KOPT-K1 (cell line): ENCODE results near the gene PDIA5.

Experiments used
- H3K27ac ChIP-seq: fragments of 200-600 bp; sonication (generic); 2 replicates; pipeline ENCODE4 v1.5.1; 2016; ENCODE audit warnings: antibody characterized with exemption, mild to moderate bottlenecking, low read depth, low read length; ENCODE audit not compliant: poor library complexity, severe bottlenecking
- H3K36me3 ChIP-seq: fragments of 200-600 bp; sonication (generic); 2 replicates; pipeline ENCODE4 v1.5.1; 2017; ENCODE audit warnings: antibody characterized with exemption, mild to moderate bottlenecking, low read length, moderate library complexity; ENCODE audit not compliant: insufficient read depth
- H3K9me3 ChIP-seq: fragments of 200-600 bp; sonication (generic); 2 replicates; pipeline ENCODE4 v1.5.1; 2017; ENCODE audit warnings: antibody characterized with exemption, low read length, mild to moderate bottlenecking; ENCODE audit not compliant: insufficient read depth, poor library complexity, severe bottlenecking

The PDIA5 gene

GRCh38 chr3:123066896-123067688 lies at the start of gene PDIA5:
PDIA5 (plus strand) TSS chr3:123067025; CDS start chr3:123067165, 140 bp downstream.
- Histone ChIP-seq H3K36me3 (no peaks in the 10 kb centered on the region), H3K9me3 (no peaks in the 10 kb centered on the region), H3K27ac (peak within 1 kb of the TSS; percentile 53)

- Histone ChIP-seq H3K27ac (no peak overlapping the region), H3K36me3 (no peaks in the 10 kb centered on the region), H3K9me3 (no peaks in the 10 kb centered on the region)
Observed at GRCh38 chr3:123018683-123019082, 48.1 kb upstream of the PDIA5 start.

GRCh38 chr3:123019161-123019560 lies 47.7 kb upstream of the PDIA5 start:
- H3K9me3 ChIP-seq: no peaks in the 10 kb centered on the region
- no peak overlapping the region for H3K27ac ChIP-seq
- no peaks in the 10 kb centered on the region for H3K36me3 ChIP-seq

GRCh38 chr3:123019591-123019990 lies 47.2 kb upstream of the PDIA5 start:
- Histone ChIP-seq H3K9me3 (no peaks in the 10 kb centered on the region), H3K36me3 (no peaks in the 10 kb centered on the region), H3K27ac (no peak overlapping the region)

- Histone ChIP-seq H3K9me3 (no peaks in the 10 kb centered on the region), H3K36me3 (no peaks in the 10 kb centered on the region), H3K27ac (no peak overlapping the region)
Observed at GRCh38 chr3:123020709-123021108, 46.1 kb upstream of the PDIA5 start.

GRCh38 chr3:123021388-123021787 lies 45.4 kb upstream of the PDIA5 start:
- Histone ChIP-seq H3K9me3 (no peaks in the 10 kb centered on the region), H3K27ac (no peak overlapping the region), H3K36me3 (no peaks in the 10 kb centered on the region)

- Histone ChIP-seq H3K27ac (no peak overlapping the region), H3K36me3 (no peaks in the 10 kb centered on the region), H3K9me3 (no peaks in the 10 kb centered on the region)
Observed at GRCh38 chr3:123021996-123022510, 44.8 kb upstream of the PDIA5 start.

- H3K36me3 ChIP-seq: no peaks in the 10 kb centered on the region
- no peaks in the 10 kb centered on the region for H3K9me3 ChIP-seq
- H3K27ac ChIP-seq: no peak overlapping the region
Observed at GRCh38 chr3:123024056-123024455, 42.8 kb upstream of the PDIA5 start.

GRCh38 chr3:123025642-123026521 lies 40.9 kb upstream of the PDIA5 start:
- Histone ChIP-seq H3K9me3 (no peaks in the 10 kb centered on the region), H3K36me3 (no peaks in the 10 kb centered on the region), H3K27ac (no peak overlapping the region)

- no peaks in the 10 kb centered on the region for H3K9me3 ChIP-seq
- no peak overlapping the region for H3K27ac ChIP-seq
- H3K36me3 ChIP-seq: no peaks in the 10 kb centered on the region
Observed at GRCh38 chr3:123026565-123027291, 40.1 kb upstream of the PDIA5 start.

- no peaks in the 10 kb centered on the region for H3K36me3 ChIP-seq
- H3K27ac ChIP-seq: no peak within 1 kb of the TSS
Observed at GRCh38 chr3:123027292-123028232, 39.3 kb upstream of the PDIA5 start, which contains the start of gene SEMA5B. SEMA5B (minus strand) TSS chr3:123027763; CDS start chr3:122961263, 66,500 bp downstream.

GRCh38 chr3:123028233-123028828 lies 38.5 kb upstream of the PDIA5 start:
- Histone ChIP-seq H3K27ac (no peak overlapping the region), H3K9me3 (no peaks in the 10 kb centered on the region), H3K36me3 (no peaks in the 10 kb centered on the region)

More at GRCh38 chr3:123027292-123028232, 39.3 kb upstream of the PDIA5 start, which contains the start of gene SEMA5B:
- no peaks in the 10 kb centered on the region for H3K9me3 ChIP-seq

- no peak overlapping the region for H3K27ac ChIP-seq
Observed at GRCh38 chr3:123031051-123031450, 35.8 kb upstream of the PDIA5 start.

More at GRCh38 chr3:123031051-123031450, 35.8 kb upstream of the PDIA5 start:
- Histone ChIP-seq H3K9me3 (no peaks in the 10 kb centered on the region), H3K36me3 (no peaks in the 10 kb centered on the region)
